HT-29 (cell line): Measurements from ENCODE around the gene SEZ6L2. TPM values are rescaled to one million over a fixed set of nuclear protein-coding genes. Genes with fewer than 3 reads are reported as not detected.
"Not testable (repeated sequence)": the region's sequence is repeated elsewhere in the genome, so short reads cannot be mapped to it uniquely, and the experiment has no call there.

Experiments
- DNase-seq: peaks from one replicate; pipeline ENCODE4 v3.0.0-alpha.2; 2015; ENCODE audit warnings: low spot score
- total RNA-seq: library from RNA; depleted of rRNA; stranded (reverse); fragments of >200 nt; shearing (Covaris generic); gene quantifications from 2 replicates; pipeline ENCODE4 v1.2.3, GENCODE V29; 2014

The SEZ6L2 gene
- total RNA-seq, 1 experiment from 2014 or later: 17.8 TPM

DNA sequence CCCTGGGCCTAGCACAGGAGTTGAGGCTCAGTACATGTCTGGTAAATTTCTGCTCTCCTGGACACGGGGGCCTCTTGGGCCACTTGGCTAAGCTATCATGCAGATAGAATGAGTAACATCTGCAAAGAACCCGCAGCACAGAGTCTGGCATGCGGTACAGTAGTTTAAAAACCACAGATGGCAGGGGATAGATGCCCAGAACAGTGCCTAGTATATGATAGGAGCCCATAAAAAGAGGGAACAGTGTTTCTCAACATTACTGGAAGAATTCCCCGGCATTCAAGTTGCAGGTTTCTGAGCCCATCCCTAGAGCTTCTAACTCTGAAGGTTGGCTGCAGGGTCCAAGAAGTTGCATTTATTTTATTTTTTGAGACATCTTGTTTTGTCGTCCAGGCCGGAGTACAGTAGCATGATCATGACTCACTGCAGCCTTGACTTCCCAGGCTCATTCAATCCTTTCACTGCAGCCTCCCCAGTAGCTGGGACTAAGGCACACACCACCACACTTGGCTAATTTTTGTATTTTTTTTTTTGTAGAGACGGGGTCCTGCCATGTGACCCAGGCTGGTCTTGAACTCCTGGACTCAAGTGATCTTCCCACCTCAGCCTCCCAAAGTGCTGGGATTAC, 42.1 kb downstream of the SEZ6L2 start:
- DNase-seq: no peak

GRCh38 chr16:29854520-29855100, 44.7 kb downstream of the SEZ6L2 start:
- no peak for DNase-seq

DNA sequence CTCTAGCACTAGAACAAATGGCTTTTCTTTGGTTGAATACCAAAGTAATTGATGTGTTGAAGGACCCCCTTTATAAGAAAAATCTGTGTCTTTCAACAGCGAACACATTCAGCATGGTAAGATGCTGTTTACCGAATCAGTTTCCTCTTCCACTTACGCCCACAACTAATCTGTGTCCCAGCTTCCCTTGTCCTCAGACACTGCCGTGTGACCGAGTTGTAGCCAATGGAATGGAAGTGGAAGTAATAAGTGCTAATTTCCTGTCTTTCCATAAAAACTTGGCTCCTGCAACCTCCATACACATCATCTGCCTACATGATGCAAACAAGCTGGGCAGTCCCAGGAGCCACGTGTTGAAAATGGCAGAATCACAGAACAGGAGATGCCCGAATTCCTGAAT, 46.7 kb downstream of the SEZ6L2 start:
- no peak for DNase-seq

GRCh38 chr16:29850998-29851397, 48.4 kb downstream of the SEZ6L2 start:
- DNase-seq: no peak

DNA sequence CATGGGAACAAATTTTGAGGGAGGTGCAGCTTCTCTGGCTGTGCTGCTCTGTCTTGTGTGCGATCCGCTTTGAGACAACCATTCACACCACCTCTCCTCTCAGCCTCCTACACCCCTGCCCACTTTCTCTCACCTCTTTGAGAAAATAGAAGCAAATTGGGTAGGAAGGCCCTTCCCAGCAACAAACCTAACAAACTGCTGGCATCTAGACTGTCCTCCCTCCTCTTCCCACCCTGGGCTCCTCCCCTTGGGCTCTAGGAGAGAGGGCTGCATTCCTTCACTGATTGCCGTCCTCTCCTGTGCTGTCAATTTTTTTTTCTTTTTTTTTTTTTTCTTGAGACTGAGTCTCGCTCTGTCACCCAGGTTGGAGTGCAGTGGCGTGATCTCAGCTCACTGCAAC, 49.8 kb downstream of the SEZ6L2 start:
- no peak for DNase-seq

GRCh38 chr16:29848420-29849297, 50.7 kb downstream of the SEZ6L2 start:
- peak; percentile 87 for DNase-seq

GRCh38 chr16:29845656-29846055, 53.7 kb downstream of the SEZ6L2 start:
- DNase-seq: no peak

- DNase-seq: no peak
Observed at GRCh38 chr16:29844575-29845331, 54.6 kb downstream of the SEZ6L2 start.

GRCh38 chr16:29843931-29844330, 55.4 kb downstream of the SEZ6L2 start:
- DNase-seq: no peak

DNA sequence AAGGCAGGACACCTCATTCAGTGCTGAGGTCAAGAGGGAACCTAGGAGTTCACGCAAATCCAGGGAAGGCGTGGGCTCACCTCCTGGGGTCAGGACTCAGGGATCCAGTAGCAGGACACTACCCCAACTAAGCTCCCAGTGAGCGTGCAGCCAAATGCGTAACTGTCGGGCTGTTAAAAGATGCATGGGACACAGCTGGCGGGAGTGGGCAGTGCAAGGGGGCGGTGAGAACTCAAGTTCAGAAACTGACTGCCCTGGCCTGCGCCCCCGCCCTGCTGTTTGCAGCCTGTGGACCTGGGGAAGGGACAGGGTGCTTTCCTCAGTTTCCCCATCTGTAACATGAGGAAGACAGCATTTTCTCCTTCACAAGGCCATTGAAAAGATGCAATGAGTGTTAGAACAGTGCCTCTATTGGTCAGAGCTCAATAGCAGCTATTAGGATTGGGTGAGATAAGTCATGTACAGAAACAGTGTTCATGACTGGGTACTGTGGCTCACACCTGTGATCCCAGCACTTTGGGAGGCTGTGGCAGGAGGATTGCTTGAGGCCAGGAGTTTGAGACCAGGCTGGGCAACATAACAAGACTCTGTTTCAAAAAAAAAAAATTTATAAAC, 56.5 kb downstream of the SEZ6L2 start:
- no peak for DNase-seq

DNA sequence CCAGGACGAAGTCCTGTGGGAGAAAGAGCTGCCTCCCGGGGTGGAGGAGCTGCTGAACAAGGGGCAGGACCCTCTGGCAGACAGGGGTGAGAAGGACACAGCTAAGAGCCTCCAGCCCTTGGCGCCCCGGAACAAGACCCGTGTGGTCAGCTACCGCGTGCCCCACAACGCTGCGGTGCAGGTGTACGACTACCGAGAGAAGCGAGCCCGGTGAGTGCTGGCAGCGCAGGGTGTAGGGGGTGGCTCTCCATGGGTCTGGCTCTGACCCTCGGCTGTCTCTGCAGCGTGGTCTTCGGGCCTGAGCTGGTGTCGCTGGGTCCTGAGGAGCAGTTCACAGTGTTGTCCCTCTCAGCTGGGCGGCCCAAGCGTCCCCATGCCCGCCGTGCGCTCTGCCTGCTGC, 57.7 kb downstream of the SEZ6L2 start:
- no peak for DNase-seq

- no peak for DNase-seq
Observed at GRCh38 chr16:29840240-29840639, 59.1 kb downstream of the SEZ6L2 start.

DNA sequence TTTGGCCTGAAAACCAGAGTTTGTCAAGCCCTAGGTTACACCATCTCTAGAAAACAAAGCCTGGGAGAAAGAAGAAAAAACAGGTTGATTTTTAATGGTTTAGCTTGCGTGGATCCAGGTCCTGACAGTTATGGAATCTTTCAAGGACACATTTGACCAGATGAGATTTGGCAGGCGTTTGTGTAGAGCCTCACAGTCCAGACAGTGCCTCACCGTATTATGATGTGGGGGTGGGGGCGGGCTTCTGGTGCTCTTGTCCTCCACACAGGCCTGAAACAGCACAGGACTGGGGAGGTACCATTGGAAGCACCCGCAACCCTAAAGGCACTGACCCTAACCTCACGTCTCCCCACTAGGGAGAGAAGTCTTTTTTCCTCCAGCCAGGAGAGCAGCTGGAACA, 59.5 kb downstream of the SEZ6L2 start:
- no peak for DNase-seq

- DNase-seq: no peak
Observed at GRCh38 chr16:29837841-29838240, 61.5 kb downstream of the SEZ6L2 start.

- DNase-seq: no peak
Observed at GRCh38 chr16:29836623-29837022, 62.7 kb downstream of the SEZ6L2 start.

- DNase-seq: no peak
Observed at GRCh38 chr16:29835926-29836325, 63.4 kb downstream of the SEZ6L2 start.

GRCh38 chr16:29834079-29834478, 65.3 kb downstream of the SEZ6L2 start:
- DNase-seq: no peak

DNA sequence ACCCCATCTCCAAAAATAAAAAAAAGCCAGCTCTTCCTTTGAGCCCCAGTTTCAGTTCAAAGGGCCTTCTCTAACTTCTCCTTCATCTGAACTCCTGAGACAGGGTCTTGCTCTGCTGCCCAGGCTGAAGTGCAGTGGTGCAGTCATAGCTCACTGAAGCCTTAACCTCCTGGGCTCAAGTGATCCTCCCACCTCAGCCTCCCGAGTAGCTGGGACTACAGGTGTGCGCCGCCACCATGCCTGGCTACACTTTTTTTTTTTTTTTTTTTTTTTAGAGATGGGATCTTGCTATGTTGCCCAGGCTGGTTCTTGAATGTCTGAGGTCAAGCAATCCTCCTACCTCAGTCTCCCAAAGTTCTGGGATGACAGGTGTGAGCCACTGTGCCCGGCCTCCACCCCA, 66.1 kb downstream of the SEZ6L2 start:
- not testable (repeated sequence) for DNase-seq

DNA sequence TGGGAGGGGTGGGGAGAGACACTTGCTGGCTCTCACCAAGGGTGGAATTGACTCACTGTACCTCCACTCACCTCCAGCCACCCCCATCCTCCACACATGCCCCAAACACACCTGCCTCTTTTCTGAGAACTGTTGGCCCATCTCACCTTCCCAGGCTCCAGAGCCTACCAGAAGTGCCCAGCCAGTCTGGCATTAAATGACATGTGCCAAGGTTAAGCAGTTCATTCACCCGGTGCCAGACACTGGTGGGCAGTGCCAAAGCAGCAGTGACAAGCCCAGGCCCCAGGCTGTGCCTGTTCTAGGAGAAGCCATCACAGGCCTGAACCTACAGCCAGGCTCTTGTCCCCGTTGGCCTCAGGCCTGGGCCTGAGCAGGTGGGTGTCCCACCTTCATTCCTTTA, 67.9 kb downstream of the SEZ6L2 start:
- no peak for DNase-seq

- no peak for DNase-seq
Observed at GRCh38 chr16:29830774-29831173, 68.6 kb downstream of the SEZ6L2 start.

DNA sequence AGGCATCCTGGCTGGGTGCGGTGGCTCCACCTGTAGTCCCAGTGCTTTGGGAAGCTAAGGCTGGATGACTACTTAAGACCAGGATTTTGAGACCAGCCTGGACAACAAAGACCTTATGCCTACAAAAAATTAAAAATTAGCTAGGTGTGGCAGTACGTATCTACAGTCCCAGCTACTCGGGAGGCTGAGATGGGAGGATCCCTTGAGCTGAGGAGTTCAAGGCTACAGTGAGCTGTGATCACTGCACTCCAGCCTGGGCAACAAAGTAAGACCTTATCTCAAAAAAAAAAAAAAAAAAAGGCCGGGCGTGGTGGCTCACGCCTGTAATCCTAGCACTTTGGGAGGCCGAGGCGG, 73.0 kb downstream of the SEZ6L2 start:
- no peak for DNase-seq
